Measurements from ENCODE around the gene FAM240B. TPM values are rescaled to one million over a fixed set of nuclear protein-coding genes. Genes with fewer than 3 reads are reported as not detected.

Gene FAM240B
- polyA plus RNA-seq (2013, experiment 1 of 2), result not detected
- not detected for polyA plus RNA-seq (2013, experiment 2 of 2)

DNA sequence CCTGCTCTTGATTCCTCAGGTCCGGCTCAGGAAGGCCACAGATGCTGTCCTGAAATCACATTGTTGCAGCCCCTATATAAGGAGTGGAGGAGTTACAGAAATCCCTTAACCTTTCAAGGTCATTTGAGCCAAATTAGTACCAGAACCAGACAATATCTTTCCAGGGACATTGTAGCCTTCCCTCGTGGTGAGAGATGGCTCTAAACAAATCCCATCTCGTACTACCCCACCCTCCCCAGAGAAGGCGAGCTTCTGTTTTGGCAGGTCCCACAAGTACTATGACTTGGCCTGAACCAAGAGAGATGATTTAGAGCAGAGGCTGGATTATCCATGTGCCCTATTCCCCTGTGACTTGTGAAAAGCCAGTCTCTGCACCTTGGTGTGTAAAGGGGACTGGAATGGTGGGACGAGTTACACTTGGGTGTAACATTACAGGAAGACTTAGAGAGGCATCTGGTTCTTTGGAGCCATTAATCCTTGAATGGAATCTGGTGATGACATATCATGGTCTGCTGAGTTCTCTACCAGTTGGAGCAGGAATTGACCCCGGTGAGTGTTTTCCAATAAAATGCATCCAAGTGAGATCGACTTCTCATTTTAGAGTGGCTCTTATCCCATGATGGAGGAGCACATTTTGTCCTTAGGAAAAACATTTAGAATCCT is at the start of gene FAM240B:
TSS of gene FAM240B (minus strand) at position 51 of the 663 bp plus-strand sequence. CDS start 16,134 bp downstream, outside the sequence.
- Histone ChIP-seq H3K36me3 (ENCODE audit: insufficient read depth, low read length) (no peaks in the 10 kb centered on the region), H3K27me3 (ENCODE audit: insufficient read depth, low read length) (no peaks in the 10 kb centered on the region), H3K9ac (ENCODE audit: low read depth, low read length) (no peak within 1 kb of the TSS), H3K9me3 (ENCODE audit: insufficient read depth, low read depth, low read length) (no peaks in the 10 kb centered on the region), H3K27ac (ENCODE audit: low read depth, low read length) (no peak within 1 kb of the TSS), H3K4me3 (ENCODE audit: low read length) (no peak within 1 kb of the TSS), H3K4me1 (ENCODE audit: insufficient read depth, low read length) (no peaks in the 10 kb centered on the region)
- 86% methylated on average over 7 of the region's 7 CpGs for WGBS

DNA sequence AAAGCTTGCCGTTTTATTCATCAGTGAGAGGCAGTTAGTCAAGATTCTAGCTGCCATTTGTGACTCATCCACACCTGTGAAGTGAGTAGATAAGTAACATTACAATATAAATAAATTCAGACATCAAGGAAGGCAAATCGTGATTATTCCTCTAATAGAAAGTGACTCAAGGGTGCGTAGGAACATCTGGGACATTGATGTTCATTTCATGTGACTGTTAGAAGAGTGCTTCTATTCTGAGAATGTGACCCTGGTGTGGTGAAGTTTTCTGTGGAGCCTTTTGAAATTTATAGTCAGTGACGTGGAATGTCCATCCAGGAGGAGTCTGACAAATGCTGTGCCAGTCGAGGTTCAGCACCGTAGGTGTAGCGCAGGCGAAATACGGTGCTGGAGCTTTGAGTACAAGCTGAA is 48.4 kb upstream of the FAM240B start:
- 96% methylated on average over 9 of the region's 9 CpGs for WGBS
- Histone ChIP-seq H3K36me3 (ENCODE audit: insufficient read depth, low read length) (no peaks in the 10 kb centered on the region), H3K9me3 (ENCODE audit: insufficient read depth, low read depth, low read length) (no peaks in the 10 kb centered on the region; the same call in 1 of the 2 replicates), H3K27ac (ENCODE audit: low read depth, low read length) (no peak overlapping the region), H3K4me3 (ENCODE audit: low read length) (no peak overlapping the region), H3K9ac (ENCODE audit: low read depth, low read length) (no peak overlapping the region), H3K4me1 (ENCODE audit: insufficient read depth, low read length) (no peaks in the 10 kb centered on the region), H3K27me3 (ENCODE audit: insufficient read depth, low read length) (no peaks in the 10 kb centered on the region)

DNA sequence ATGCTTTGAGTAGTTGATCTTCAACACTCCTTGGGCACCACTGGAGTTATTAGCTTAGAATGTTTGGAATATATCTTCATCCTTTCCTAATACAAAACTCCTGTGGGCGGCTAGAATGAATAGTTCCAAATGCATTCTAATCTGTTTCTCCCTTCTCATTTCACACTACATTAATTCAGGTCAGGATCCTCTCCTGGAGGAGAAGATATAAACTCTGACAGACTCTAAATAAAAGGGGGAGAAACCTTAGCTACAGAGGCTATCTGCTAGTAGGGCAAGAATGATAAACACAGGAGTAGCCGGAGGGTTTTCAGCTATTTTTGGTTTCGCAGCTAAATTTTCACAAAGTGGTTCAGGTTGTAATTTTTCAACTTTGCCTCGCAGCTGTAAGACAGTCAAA is 45.2 kb upstream of the FAM240B start:
- peaks cover 26% of the 10 kb centered on the region for H3K4me1 ChIP-seq (ENCODE audit: insufficient read depth, low read length)
- H3K36me3 ChIP-seq (ENCODE audit: insufficient read depth, low read length), result no peaks in the 10 kb centered on the region
- no peak overlapping the region for H3K4me3 ChIP-seq (ENCODE audit: low read length)
- H3K9me3 ChIP-seq (ENCODE audit: insufficient read depth, low read depth, low read length), result no peaks in the 10 kb centered on the region; the same call in 1 of the 2 replicates
- no peak overlapping the region for H3K9ac ChIP-seq (ENCODE audit: low read depth, low read length)
- H3K27me3 ChIP-seq (ENCODE audit: insufficient read depth, low read length), result no peaks in the 10 kb centered on the region
- 96% methylated on average over 4 of the region's 4 CpGs for WGBS
- no peak overlapping the region for H3K27ac ChIP-seq (ENCODE audit: low read depth, low read length)

DNA sequence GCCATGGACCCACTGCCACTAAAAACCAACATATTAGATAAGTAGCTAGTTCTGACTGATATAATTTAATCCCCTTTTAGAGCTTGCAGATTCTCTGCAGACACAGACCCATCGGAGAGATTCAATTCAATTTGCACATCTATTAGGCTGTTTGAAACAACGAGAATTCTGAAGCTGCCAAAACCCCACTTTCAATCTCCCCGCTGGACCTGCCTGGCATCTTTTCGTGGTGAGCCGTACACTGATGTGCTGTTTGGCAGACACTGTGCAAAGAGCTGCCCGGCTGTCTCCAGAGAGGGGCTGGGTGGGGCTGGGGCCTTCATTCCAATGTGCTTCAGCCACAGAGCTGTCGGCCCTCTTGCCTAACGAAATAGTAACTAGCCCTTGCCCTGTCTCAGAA is 42.1 kb upstream of the FAM240B start:
- no peaks in the 10 kb centered on the region for H3K36me3 ChIP-seq (ENCODE audit: insufficient read depth, low read length)
- H3K4me3 ChIP-seq (ENCODE audit: low read length), result no peak overlapping the region
- H3K9me3 ChIP-seq (ENCODE audit: insufficient read depth, low read depth, low read length), result no peaks in the 10 kb centered on the region
- 56% methylated on average over 7 of the region's 8 CpGs for WGBS
- H3K27ac ChIP-seq (ENCODE audit: low read depth, low read length), result peak overlapping the region; percentile 85; the same call in 1 of the 2 replicates
- H3K27me3 ChIP-seq (ENCODE audit: insufficient read depth, low read length), result no peaks in the 10 kb centered on the region
- H3K4me1 ChIP-seq (ENCODE audit: insufficient read depth, low read length), result peaks cover 26% of the 10 kb centered on the region
- H3K9ac ChIP-seq (ENCODE audit: low read depth, low read length), result no peak overlapping the region

DNA sequence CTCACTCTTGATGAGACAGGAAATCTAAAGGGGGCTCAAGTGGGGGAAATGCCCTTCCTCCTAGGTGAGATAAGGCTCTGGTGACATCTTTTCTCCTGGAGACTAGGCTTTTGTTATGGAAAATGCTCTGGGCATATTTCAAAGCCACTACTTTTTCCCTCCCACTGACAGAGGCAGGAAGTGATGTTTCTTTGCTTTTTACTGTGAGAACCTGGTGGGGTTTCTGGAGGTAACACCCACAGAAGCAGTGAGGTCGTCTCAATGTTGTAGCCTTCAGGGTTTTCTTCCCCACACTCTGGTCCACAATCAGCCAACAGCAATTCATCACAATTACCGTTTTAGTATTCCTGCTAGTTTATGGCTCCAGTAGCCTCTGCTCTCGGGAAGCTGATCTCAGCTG is 41.4 kb upstream of the FAM240B start:
- H3K9ac ChIP-seq (ENCODE audit: low read depth, low read length), result peak overlapping the region; percentile 32; the same call in 1 of the 2 replicates
- H3K4me3 ChIP-seq (ENCODE audit: low read length), result no peak overlapping the region
- H3K27ac ChIP-seq (ENCODE audit: low read depth, low read length), result peak overlapping the region; percentile 85
- H3K9me3 ChIP-seq (ENCODE audit: insufficient read depth, low read depth, low read length), result no peaks in the 10 kb centered on the region
- WGBS, result 11% methylated on average over 3 of the region's 3 CpGs
- H3K27me3 ChIP-seq (ENCODE audit: insufficient read depth, low read length), result no peaks in the 10 kb centered on the region
- H3K4me1 ChIP-seq (ENCODE audit: insufficient read depth, low read length), result peaks cover 26% of the 10 kb centered on the region
- H3K36me3 ChIP-seq (ENCODE audit: insufficient read depth, low read length), result no peaks in the 10 kb centered on the region

- no peak overlapping the region for H3K4me3 ChIP-seq (ENCODE audit: low read length)
- H3K27me3 ChIP-seq (ENCODE audit: insufficient read depth, low read length), result no peaks in the 10 kb centered on the region
- peaks cover 14% of the 10 kb centered on the region for H3K4me1 ChIP-seq (ENCODE audit: insufficient read depth, low read length)
- H3K36me3 ChIP-seq (ENCODE audit: insufficient read depth, low read length), result no peaks in the 10 kb centered on the region
- 88% methylated on average over 1 of the region's 1 CpG for WGBS
- H3K9ac ChIP-seq (ENCODE audit: low read depth, low read length), result no peak overlapping the region
- no peak overlapping the region for H3K27ac ChIP-seq (ENCODE audit: low read depth, low read length)
- H3K9me3 ChIP-seq (ENCODE audit: insufficient read depth, low read depth, low read length), result no peaks in the 10 kb centered on the region
These were observed 36.8 kb upstream of the FAM240B start for GRCh38 chr9:38756702-38757101.

- H3K27ac ChIP-seq (ENCODE audit: low read depth, low read length), result no peak overlapping the region
- no peaks in the 10 kb centered on the region for H3K4me1 ChIP-seq (ENCODE audit: insufficient read depth, low read length)
- WGBS, result 100% methylated on average over 1 of the region's 1 CpG
- H3K27me3 ChIP-seq (ENCODE audit: insufficient read depth, low read length), result no peaks in the 10 kb centered on the region
- no peaks in the 10 kb centered on the region for H3K36me3 ChIP-seq (ENCODE audit: insufficient read depth, low read length)
- no peak overlapping the region for H3K9ac ChIP-seq (ENCODE audit: low read depth, low read length)
- no peak overlapping the region for H3K4me3 ChIP-seq (ENCODE audit: low read length)
- no peaks in the 10 kb centered on the region for H3K9me3 ChIP-seq (ENCODE audit: insufficient read depth, low read depth, low read length)
These were observed 28.0 kb upstream of the FAM240B start for GRCh38 chr9:38747941-38748340.

GRCh38 chr9:38747067-38747466 is 27.1 kb upstream of the FAM240B start:
- no peak overlapping the region for H3K27ac ChIP-seq (ENCODE audit: low read depth, low read length)
- no peak overlapping the region for H3K4me3 ChIP-seq (ENCODE audit: low read length)
- no peaks in the 10 kb centered on the region for H3K36me3 ChIP-seq (ENCODE audit: insufficient read depth, low read length)
- no peak overlapping the region for H3K9ac ChIP-seq (ENCODE audit: low read depth, low read length)
- H3K27me3 ChIP-seq (ENCODE audit: insufficient read depth, low read length), result no peaks in the 10 kb centered on the region
- no peaks in the 10 kb centered on the region for H3K9me3 ChIP-seq (ENCODE audit: insufficient read depth, low read depth, low read length)
- 95% methylated on average over 8 of the region's 8 CpGs for WGBS
- H3K4me1 ChIP-seq (ENCODE audit: insufficient read depth, low read length), result no peaks in the 10 kb centered on the region

DNA sequence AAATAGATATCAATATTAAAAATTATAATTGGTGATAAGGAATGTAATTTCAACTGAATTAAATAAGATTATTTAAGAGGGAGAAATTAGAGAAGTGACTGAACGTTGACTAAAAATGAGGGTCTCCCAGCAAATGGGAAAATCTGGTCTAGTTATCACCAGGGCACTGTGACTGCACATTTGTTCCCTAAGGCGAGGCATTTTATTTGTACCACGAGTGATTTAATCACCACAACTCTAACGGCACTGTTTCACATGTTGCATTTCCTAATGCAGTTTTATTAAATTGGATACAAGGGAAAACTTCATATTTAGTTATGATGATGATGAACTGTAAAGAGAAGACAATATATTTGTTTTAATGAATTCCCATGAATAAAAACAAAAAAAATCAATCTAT is 26.4 kb upstream of the FAM240B start:
- H3K4me3 ChIP-seq (ENCODE audit: low read length), result no peak overlapping the region
- no peaks in the 10 kb centered on the region for H3K9me3 ChIP-seq (ENCODE audit: insufficient read depth, low read depth, low read length)
- no peak overlapping the region for H3K27ac ChIP-seq (ENCODE audit: low read depth, low read length)
- 92% methylated on average over 4 of the region's 4 CpGs for WGBS
- H3K27me3 ChIP-seq (ENCODE audit: insufficient read depth, low read length), result no peaks in the 10 kb centered on the region
- H3K9ac ChIP-seq (ENCODE audit: low read depth, low read length), result no peak overlapping the region
- no peaks in the 10 kb centered on the region for H3K4me1 ChIP-seq (ENCODE audit: insufficient read depth, low read length)
- no peaks in the 10 kb centered on the region for H3K36me3 ChIP-seq (ENCODE audit: insufficient read depth, low read length)

DNA sequence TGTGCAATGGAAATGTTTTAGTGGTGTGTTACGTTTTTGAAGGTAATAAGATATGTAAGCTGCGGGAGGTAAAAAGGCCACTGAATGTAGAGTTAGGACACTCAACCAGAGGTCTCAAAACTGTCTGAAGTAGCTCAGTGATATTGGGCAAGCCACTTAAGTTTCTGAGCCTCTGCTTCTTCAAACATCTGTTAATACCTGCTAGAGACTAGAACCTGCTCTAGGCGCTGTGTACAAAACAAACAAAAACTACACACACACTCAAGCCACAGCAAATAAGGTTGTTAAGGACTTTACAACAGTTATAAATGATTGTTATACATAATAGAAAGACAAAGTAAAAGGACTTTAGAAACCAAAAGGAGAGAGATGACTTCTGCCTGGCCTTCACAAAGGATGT is 24.6 kb upstream of the FAM240B start:
- Histone ChIP-seq H3K27ac (ENCODE audit: low read depth, low read length) (no peak overlapping the region), H3K36me3 (ENCODE audit: insufficient read depth, low read length) (no peaks in the 10 kb centered on the region), H3K4me3 (ENCODE audit: low read length) (no peak overlapping the region), H3K27me3 (ENCODE audit: insufficient read depth, low read length) (no peaks in the 10 kb centered on the region), H3K9me3 (ENCODE audit: insufficient read depth, low read depth, low read length) (no peaks in the 10 kb centered on the region), H3K4me1 (ENCODE audit: insufficient read depth, low read length) (no peaks in the 10 kb centered on the region), H3K9ac (ENCODE audit: low read depth, low read length) (no peak overlapping the region)
- WGBS, result 72% methylated on average over 3 of the region's 3 CpGs

GRCh38 chr9:38737246-38737645 is 17.3 kb upstream of the FAM240B start:
- no peaks in the 10 kb centered on the region for H3K9me3 ChIP-seq (ENCODE audit: insufficient read depth, low read depth, low read length)
- H3K27ac ChIP-seq (ENCODE audit: low read depth, low read length), result no peak overlapping the region
- 90% methylated on average over 2 of the region's 2 CpGs for WGBS
- no peaks in the 10 kb centered on the region for H3K36me3 ChIP-seq (ENCODE audit: insufficient read depth, low read length)
- no peaks in the 10 kb centered on the region for H3K4me1 ChIP-seq (ENCODE audit: insufficient read depth, low read length)
- no peak overlapping the region for H3K4me3 ChIP-seq (ENCODE audit: low read length)
- H3K9ac ChIP-seq (ENCODE audit: low read depth, low read length), result no peak overlapping the region
- H3K27me3 ChIP-seq (ENCODE audit: insufficient read depth, low read length), result no peaks in the 10 kb centered on the region

- Histone ChIP-seq H3K9ac (ENCODE audit: low read depth, low read length) (no peak overlapping the region), H3K27ac (ENCODE audit: low read depth, low read length) (no peak overlapping the region), H3K9me3 (ENCODE audit: insufficient read depth, low read depth, low read length) (no peaks in the 10 kb centered on the region), H3K27me3 (ENCODE audit: insufficient read depth, low read length) (no peaks in the 10 kb centered on the region), H3K4me3 (ENCODE audit: low read length) (no peak overlapping the region), H3K36me3 (ENCODE audit: insufficient read depth, low read length) (no peaks in the 10 kb centered on the region), H3K4me1 (ENCODE audit: insufficient read depth, low read length) (no peaks in the 10 kb centered on the region)
- WGBS, result 91% methylated on average over 5 of the region's 5 CpGs
These were observed 14.9 kb upstream of the FAM240B start for GRCh38 chr9:38734831-38735230.
